Fibroblast of gingiva (primary cell): ENCODE results near the gene FAIM.
"Not testable (repeated sequence)": the region's sequence is repeated elsewhere in the genome, so short reads cannot be mapped to it uniquely, and the experiment has no call there.

Source experiments
- DNase-seq: peaks from one replicate; pipeline ENCODE4 v3.0.0-alpha.2; 2011; ENCODE audit warnings: low read depth

FAIM gene

GRCh38 chr3:138608322-138609135, at the start of gene FAIM:
Gene FAIM (plus strand): TSS chr3:138608771. CDS start chr3:138619727, 10,956 bp downstream.
- peak; percentile 76 for DNase-seq

- no peak for DNase-seq
Observed at GRCh38 chr3:138559134-138559533, 49.4 kb upstream of the FAIM start.

GRCh38 chr3:138560501-138560900, 48.1 kb upstream of the FAIM start:
- DNase-seq: no peak

DNA sequence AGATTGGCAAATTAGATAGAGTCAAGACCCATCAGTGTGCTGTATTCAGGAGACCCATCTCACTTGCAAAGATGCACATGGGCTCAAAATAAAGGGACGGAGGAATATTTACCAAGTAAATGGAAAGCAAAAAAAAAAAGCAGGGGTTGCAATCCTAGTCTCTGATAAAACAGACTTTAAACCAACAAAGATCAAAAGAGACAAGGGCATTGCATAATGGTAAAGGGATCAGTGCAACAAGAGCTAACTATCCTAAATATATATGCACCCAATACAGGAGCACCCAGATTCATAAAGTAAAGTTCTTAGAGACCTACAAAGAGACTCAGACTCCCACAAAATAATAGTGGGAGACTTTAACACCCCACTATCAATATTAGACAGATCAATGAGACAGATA, 45.7 kb upstream of the FAIM start:
- not testable (repeated sequence) for DNase-seq

GRCh38 chr3:138566293-138566692, 42.3 kb upstream of the FAIM start:
- DNase-seq: not testable (repeated sequence)

DNA sequence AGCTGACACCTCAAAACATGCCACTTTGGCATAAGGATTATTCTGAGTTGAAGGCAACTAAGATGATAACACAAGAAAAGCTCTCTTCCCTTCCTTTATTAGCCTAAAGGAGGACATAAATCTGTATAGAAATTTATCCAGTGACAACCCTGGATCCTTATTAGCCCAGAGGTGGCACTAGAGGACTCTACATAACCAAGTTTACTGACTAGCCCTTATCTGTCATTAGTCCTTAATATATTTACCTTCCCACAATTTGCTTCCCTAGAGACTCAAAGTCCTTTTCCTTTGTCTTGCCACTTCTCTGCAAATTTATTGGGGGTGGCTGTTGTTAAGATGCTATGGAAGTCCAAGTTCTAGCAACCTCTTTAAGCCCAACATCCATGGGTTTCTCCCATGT, 41.2 kb upstream of the FAIM start:
- DNase-seq: no peak

DNA sequence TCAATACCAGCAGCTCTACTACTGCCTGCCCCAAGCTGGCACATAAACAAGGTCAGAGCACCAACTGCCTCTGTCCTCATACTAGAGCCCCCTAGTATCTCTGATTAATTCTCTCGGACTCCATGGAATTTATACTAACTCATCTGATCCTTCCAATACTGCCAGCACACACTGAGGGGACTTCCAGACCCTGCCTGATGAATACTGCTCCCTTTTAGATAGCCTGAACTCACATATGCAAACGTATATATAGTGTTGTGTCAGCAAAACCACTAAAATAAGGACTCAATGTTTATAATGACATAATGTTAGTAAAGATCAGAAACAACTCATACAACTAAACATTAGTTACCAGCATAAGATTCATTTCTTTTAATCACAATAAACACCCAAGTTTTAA, 39.5 kb upstream of the FAIM start:
- no peak for DNase-seq

DNA sequence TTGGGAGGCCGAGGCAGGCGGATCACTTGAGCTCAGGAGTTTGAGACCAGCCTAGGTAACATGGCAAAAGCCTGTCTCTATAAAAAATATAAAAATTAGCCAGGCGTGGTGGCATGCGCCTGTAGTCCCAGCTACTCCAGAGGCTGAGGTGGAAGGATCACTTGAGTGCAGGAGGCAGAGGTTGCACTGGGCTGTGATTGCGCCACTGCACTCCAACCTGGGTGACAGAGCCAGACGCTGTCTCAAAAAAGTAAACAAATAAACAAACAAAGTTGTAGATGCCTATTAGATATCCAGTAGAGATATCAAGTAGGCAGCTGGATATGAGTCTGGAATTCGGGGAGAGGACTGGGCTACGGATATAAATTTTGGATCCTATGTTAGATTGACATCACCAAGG, 38.9 kb upstream of the FAIM start:
- not testable (repeated sequence) for DNase-seq

- DNase-seq: no peak
Observed at GRCh38 chr3:138573138-138573537, 35.4 kb upstream of the FAIM start.

DNA sequence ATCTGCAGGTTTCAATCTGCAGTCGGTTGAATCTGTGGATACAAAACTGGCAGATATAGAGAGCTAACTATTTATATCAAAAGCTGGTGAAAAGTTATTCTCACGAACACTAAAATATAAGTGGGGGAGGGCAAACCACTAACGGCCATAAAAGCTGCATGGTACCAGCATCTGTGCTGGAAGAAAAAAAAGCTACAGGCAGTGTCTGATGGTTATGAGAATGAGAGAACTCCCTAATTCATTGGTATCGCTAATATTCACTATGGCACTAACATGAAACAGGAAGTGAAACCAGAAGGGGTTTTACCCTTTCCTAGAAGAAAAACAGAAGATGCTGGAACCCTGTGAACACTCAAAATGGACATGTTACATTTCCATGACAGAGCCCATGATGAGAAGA, 30.4 kb upstream of the FAIM start:
- DNase-seq: no peak

GRCh38 chr3:138578961-138579574, 29.5 kb upstream of the FAIM start:
- DNase-seq: no peak

DNA sequence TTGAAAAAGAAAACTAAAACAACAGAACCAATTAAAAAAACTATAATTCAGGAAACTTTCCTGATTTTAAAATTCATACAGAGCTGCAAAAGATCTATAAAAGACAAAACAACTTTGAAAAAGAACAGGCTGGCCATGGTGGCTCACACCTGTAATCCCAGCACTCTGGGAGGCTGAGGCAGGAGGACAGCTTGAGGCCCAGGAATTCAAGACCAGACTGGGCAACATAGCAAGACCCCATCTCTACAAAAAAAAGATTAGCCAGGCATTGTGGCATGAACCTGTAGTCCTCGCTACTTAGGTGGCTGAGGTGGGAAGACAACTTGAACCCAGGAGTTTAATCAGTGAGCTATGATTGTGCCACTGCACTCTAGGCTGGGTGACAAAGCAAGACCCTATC, 21.2 kb upstream of the FAIM start:
- DNase-seq: no peak

- DNase-seq: no peak
Observed at GRCh38 chr3:138588445-138588844, 20.1 kb upstream of the FAIM start.

GRCh38 chr3:138591392-138591791, 17.2 kb upstream of the FAIM start:
- no peak for DNase-seq

GRCh38 chr3:138593488-138594149, 15.0 kb upstream of the FAIM start:
- no peak for DNase-seq

DNA sequence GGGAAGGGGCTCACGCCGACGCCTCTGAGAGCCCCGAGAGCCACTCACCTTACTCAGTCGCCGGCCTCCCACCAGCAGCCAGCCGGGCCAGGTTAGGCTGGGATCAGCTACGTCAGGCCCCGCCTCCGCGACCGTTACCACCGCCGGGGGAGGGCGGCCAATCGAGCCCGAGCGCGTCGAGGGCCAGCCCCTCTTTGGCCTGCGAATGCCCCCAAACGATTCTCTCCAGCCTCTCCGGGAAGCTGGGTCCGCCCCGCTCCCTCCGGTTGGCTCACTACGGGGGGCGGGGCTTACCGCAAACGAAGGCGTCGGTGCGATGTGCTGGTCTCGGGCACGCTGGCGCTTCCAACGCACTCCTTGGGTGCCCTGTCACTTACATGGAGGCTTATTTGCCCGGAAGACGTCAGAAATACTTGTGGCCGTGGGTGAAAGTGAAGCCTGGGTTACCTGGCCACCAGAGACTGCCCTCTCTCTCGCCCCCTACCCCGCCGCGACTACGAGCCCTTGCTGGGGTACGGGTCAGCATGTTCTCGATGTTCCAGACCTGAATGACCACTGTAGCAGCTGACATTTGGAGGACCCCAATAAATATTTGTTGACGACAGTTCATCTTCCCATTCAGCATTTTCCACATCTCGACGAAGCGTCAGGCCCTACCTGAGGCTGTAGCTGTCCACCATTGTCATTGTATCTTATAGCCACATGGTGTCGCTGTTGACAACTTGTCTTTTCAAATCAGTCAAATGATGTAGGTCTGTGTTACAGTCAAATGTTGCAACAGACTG, 14.2 kb upstream of the FAIM start, which contains the start of gene CEP70:
CEP70 (minus strand) TSS at position 111 of the 785 bp plus-strand sequence. CDS start 21,333 bp downstream, outside the sequence.
- DNase-seq: peak; percentile 91

- DNase-seq: no peak
Observed at GRCh38 chr3:138594935-138595610, 13.5 kb upstream of the FAIM start.

DNA sequence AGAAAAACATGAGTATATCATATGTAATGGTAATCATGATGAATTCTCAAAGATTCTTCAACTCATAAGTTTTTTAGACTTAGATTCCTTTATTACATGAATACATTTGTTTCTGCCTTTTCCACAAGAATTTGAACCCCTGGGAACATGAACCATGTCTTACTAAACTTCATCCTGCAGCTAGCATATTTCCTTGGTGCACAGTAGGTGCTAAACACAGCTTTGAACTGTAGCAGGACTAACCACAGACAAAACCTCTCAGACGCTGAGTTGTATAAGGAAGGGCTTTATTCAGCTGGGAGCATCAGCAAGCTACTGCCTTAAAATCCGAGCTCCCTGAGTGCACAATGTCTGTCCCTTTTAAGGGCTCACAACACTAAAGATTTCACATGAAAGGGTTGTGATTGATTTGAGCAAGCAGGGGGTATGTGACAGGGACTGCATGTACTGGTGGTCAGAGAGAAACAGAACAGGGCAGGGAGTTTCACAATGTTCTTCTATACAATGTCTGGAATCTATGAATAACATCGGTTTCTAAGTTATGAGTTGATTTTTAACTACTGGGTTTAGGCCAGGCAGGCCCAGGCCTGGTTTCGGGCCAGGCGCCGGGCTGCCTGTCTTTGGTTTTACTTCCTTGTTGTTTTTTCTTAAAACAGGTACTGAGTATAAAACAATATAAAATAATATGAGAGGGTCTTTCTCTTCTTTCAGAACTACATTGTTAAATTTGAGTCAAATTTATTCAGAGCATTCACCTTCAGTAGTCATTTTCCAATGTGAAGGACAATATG, 11.2 kb upstream of the FAIM start:
- peak; percentile 25 for DNase-seq

- DNase-seq: no peak
Observed at GRCh38 chr3:138598534-138598933, 10.0 kb upstream of the FAIM start.

- peak; percentile 80 for DNase-seq
Observed at GRCh38 chr3:138600100-138600745, 8.3 kb upstream of the FAIM start.
